ENCODE data around the gene SH3RF2.

GRCh38 chr5:145887976-145888574, 48.3 kb upstream of the SH3RF2 start:
- TF ChIP-seq EZH2 (IDR thresholded peaks at IDR 0.05; ENCODE audit: borderline replicate concordance, low read length) (no peak), CTCF (IDR thresholded peaks at IDR 0.05; ENCODE audit: low read length) (peak; percentile 55)

Data from OCI-LY1 (cell line).